Naive thymus-derived CD4-positive, alpha-beta T cell (primary cell): Measurements from ENCODE around the gene MPHOSPH9. TPM values are rescaled to one million over a fixed set of nuclear protein-coding genes. Genes with fewer than 3 reads are reported as not detected.
A peak's percentile ranks its signal among the peaks of the same experiment; 100 is the strongest.

Experiments used
- ATAC-seq: fragments of 150-1000 bp; cut with Tn5 transposase; 2 replicates; pipeline ENCODE4 v1.10.0; 2021; ENCODE audit warnings: mild to moderate bottlenecking, moderate library complexity
- CTCF ChIA-PET: fragments of 350-600 bp; sonication (Branson Sonifier 250); formaldehyde crosslinking; loops from one replicate; lab custom pipeline; 2021; ENCODE audit warnings: antibody characterized with exemption; lab: Charles Lee
- POLR2A ChIA-PET: fragments of 350-600 bp; sonication (Branson Sonifier 250); formaldehyde crosslinking; loops from one replicate; lab custom pipeline; 2021; ENCODE audit warnings: antibody characterized with exemption, inconsistent platforms; lab: Charles Lee
- DNase-seq, 9 donors: peaks; one replicate each; pipeline versions ENCODE4 v3.0.0 to v3.0.0-alpha.2; 2020 to 2022; ENCODE audit warnings: mixed read lengths in 1 of 9
- H3K27ac ChIP-seq: one replicate; pipeline ENCODE4 v1.7.0; 2013; ENCODE audit warnings: mild to moderate bottlenecking, low read depth, low read length, moderate library complexity
- H3K27me3 ChIP-seq, 2 donors: one replicate each; pipeline ENCODE4 v1.7.0; 2013; ENCODE audit warnings: low read length in 2 of 2, mild to moderate bottlenecking in 2 of 2, moderate library complexity in 2 of 2; ENCODE audit not compliant: control insufficient read depth in 2 of 2, insufficient read depth in 2 of 2
- H3K36me3 ChIP-seq, 3 experiments: 1 replicate in 2 of 3; 2 replicates in 1 of 3; pipeline ENCODE4 v1.7.0; 2013; ENCODE audit warnings: low read length in 3 of 3, mild to moderate bottlenecking in 3 of 3, moderate library complexity in 1 of 3; ENCODE audit not compliant: insufficient read depth in 3 of 3, control insufficient read depth in 2 of 3
- H3K4me1 ChIP-seq, 2 donors: one replicate each; pipeline ENCODE4 v1.7.0; 2013; ENCODE audit warnings: low read length in 2 of 2, mild to moderate bottlenecking in 2 of 2, moderate library complexity in 1 of 2; ENCODE audit not compliant: control insufficient read depth in 2 of 2, insufficient read depth in 2 of 2
- H3K4me3 ChIP-seq: 2 replicates; pipeline ENCODE4 v1.7.0; 2013; ENCODE audit warnings: mild to moderate bottlenecking, low read length
- H3K9me3 ChIP-seq, 3 experiments: 1 replicate in 2 of 3; 2 replicates in 1 of 3; pipeline ENCODE4 v1.7.0; 2013; ENCODE audit warnings: low read length in 3 of 3; ENCODE audit not compliant: control insufficient read depth in 2 of 3
- H3K27ac Mint-ChIP-seq, 9 donors: one replicate each; pipeline ENCODE4 v1.8.0; 2020 to 2022; ENCODE audit warnings: mixed read lengths in 9 of 9, mild to moderate bottlenecking in 8 of 9, moderate library complexity in 5 of 9, inconsistent platforms in 2 of 9
- H3K27me3 Mint-ChIP-seq, 5 donors: one replicate each; pipeline ENCODE4 v1.8.0; 2021 to 2022; ENCODE audit warnings: mixed read lengths in 5 of 5, mild to moderate bottlenecking in 1 of 5
- H3K36me3 Mint-ChIP-seq, 5 donors: one replicate each; pipeline ENCODE4 v1.8.0; 2020 to 2022; ENCODE audit warnings: mixed read lengths in 5 of 5, mild to moderate bottlenecking in 3 of 5, inconsistent platforms in 1 of 5
- H3K4me1 Mint-ChIP-seq, 7 donors: one replicate each; pipeline ENCODE4 v1.8.0; 2020 to 2022; ENCODE audit warnings: mixed read lengths in 7 of 7, mild to moderate bottlenecking in 3 of 7, inconsistent platforms in 1 of 7
- H3K4me3 Mint-ChIP-seq, 10 donors: one replicate each; pipeline ENCODE4 v1.8.0; 2020 to 2022; ENCODE audit warnings: mild to moderate bottlenecking in 10 of 10, mixed read lengths in 10 of 10, moderate library complexity in 6 of 10, inconsistent platforms in 2 of 10
- H3K9me3 Mint-ChIP-seq, 11 donors: one replicate each; pipeline ENCODE4 v1.8.0; 2020 to 2022; ENCODE audit warnings: mixed read lengths in 11 of 11, mild to moderate bottlenecking in 4 of 11, inconsistent platforms in 1 of 11, moderate library complexity in 1 of 11
- intact Hi-C, 2 donors: fragments of 100-400 bp; cut with micrococcal nuclease; formaldehyde crosslinking; loops; one replicate each; pipeline ENCODE4 v1.15.1; 2023
- polyA plus RNA-seq, 2 donors: library from polyadenylated mRNA; unstranded; fragments of 300-500 nt; fragmentation: Illumina TruSeq; gene quantifications; one replicate each; pipeline ENCODE4 v1.2.3, GENCODE V29; 2021
- total RNA-seq, 6 experiments: library from RNA in 5 of 6; stranded (reverse) in 5 of 6; gene quantifications; 1 replicate in 5 of 6; 2 replicates in 1 of 6; pipeline ENCODE4 v1.2.3 and lab custom pipeline; 2021 to 2026

MPHOSPH9 gene
- total and polyA plus RNA-seq, 7 experiments from 2014 or later, result 34.0 to 102 (median 77.1) TPM

- Mint-ChIP-seq H3K27ac (peak overlapping the region; percentile 66 to 90 (median 86)), H3K4me3 (peak overlapping the region; percentile 73 to 90 (median 85)), H3K27me3 (peaks cover 0 to 20% (median 0%) of the 10 kb centered on the region in 5 donors), H3K4me1 (peaks cover 24 to 48% (median 38%) of the 10 kb centered on the region in 7 donors), H3K36me3 (peaks cover 0 to 16% (median 0%) of the 10 kb centered on the region in 5 donors), H3K9me3 (no peaks in the 10 kb centered on the region)
- ATAC-seq (peak; percentile 9), DNase-seq (peak in 1 of 9 donors; percentile 13)
- H3K36me3 ChIP-seq, result no peaks in the 10 kb centered on the region
- POLR2A ChIA-PET, result interaction anchor here (0.6 to 7.3 kb wide), 20 partner anchors 9 to 377 kb away, joined by 3 to 70 read pairs (median 4); partner anchors contain the start of genes MPHOSPH9, MTRFR and OGFOD2
- no peaks in the 10 kb centered on the region for H3K27me3 ChIP-seq
- peak overlapping the region; percentile 74 for H3K4me3 ChIP-seq
- H3K9me3 ChIP-seq, result no peaks in the 10 kb centered on the region
- H3K4me1 ChIP-seq, result peaks cover 6 to 29% of the 10 kb centered on the region in 2 donors
- peak overlapping the region; percentile 82 for H3K27ac ChIP-seq
- intact Hi-C loops, result loop anchor here (1.0 to 5.0 kb wide), 11 partner anchors 19 to 177 kb away; partner anchors contain the start of genes ARL6IP4 (in 1 of the 2), MPHOSPH9 (in 1 of the 2), MTRFR (in 1 of the 2) and OGFOD2 (in 1 of the 2)
- CTCF ChIA-PET, result interaction anchor here (0.6 to 4.2 kb wide), 7 partner anchors 8 to 108 kb away, joined by 3 to 19 read pairs (median 6); no protein-coding TSS in a partner anchor
These were observed 81.2 kb downstream of the MPHOSPH9 start for GRCh38 chr12:123151457-123152454.

GRCh38 chr12:123150744-123151456 lies 82.0 kb downstream of the MPHOSPH9 start, which contains the start of gene PITPNM2:
PITPNM2 (minus strand) TSS chr12:123151090; CDS start chr12:123034590, 116,500 bp downstream.
- H3K9me3 ChIP-seq, result no peaks in the 10 kb centered on the region
- peak within 1 kb of the TSS; percentile 80 to 92 (median 90) for H3K27ac Mint-ChIP-seq
- H3K36me3 Mint-ChIP-seq, result peaks cover 0 to 17% (median 1%) of the 10 kb centered on the region in 5 donors
- no peaks in the 10 kb centered on the region for H3K36me3 ChIP-seq
- H3K4me3 ChIP-seq, result peak within 1 kb of the TSS; percentile 74
- H3K9me3 Mint-ChIP-seq, result no peaks in the 10 kb centered on the region
- H3K27me3 Mint-ChIP-seq, result peaks cover 0 to 20% (median 0%) of the 10 kb centered on the region in 5 donors
- H3K4me3 Mint-ChIP-seq, result peak within 1 kb of the TSS; percentile 83 to 95 (median 89)
- ATAC-seq, result peak; percentile 90
- H3K4me1 ChIP-seq, result peaks cover 6 to 29% of the 10 kb centered on the region in 2 donors
- DNase-seq, result peak; percentile 44 to 78 (median 68)
- H3K27ac ChIP-seq, result peak within 1 kb of the TSS; percentile 82
- no peaks in the 10 kb centered on the region for H3K27me3 ChIP-seq
- POLR2A ChIA-PET, result interaction anchor here (0.6 to 7.3 kb wide), 12 partner anchors 28 to 251 kb away, joined by 3 to 70 read pairs (median 6); partner anchors contain the start of genes MPHOSPH9, MTRFR and OGFOD2
- intact Hi-C loops, result loop anchor here (1.0 to 5.0 kb wide), 11 partner anchors 18 to 176 kb away; partner anchors contain the start of genes ARL6IP4 (in 1 of the 2), MPHOSPH9 (in 1 of the 2), MTRFR (in 1 of the 2) and OGFOD2 (in 1 of the 2)
- peaks cover 24 to 48% (median 40%) of the 10 kb centered on the region in 7 donors for H3K4me1 Mint-ChIP-seq
- CTCF ChIA-PET, result interaction anchor here (0.6 to 4.2 kb wide), 6 partner anchors 28 to 107 kb away, joined by 3 to 19 read pairs (median 8); no protein-coding TSS in a partner anchor

- intact Hi-C loops, result loop anchor here (2.0 to 5.0 kb wide), 7 partner anchors 18 to 176 kb away; partner anchors contain the start of genes ARL6IP4 (in 1 of the 2), MPHOSPH9 (in 1 of the 2), MTRFR (in 1 of the 2) and OGFOD2 (in 1 of the 2)
- peak overlapping the region; percentile 50 for H3K4me3 ChIP-seq
These were observed 82.6 kb downstream of the MPHOSPH9 start for GRCh38 chr12:123150275-123150743.

GRCh38 chr12:123149501-123150274 lies 83.3 kb downstream of the MPHOSPH9 start:
- Histone ChIP-seq H3K4me3 (peak overlapping the region; percentile 50), H3K9me3 (no peaks in the 10 kb centered on the region), H3K36me3 (no peaks in the 10 kb centered on the region), H3K27ac (peak overlapping the region; percentile 71), H3K4me1 (peaks cover 6 to 29% of the 10 kb centered on the region in 2 donors), H3K27me3 (no peaks in the 10 kb centered on the region)
- ChIA-PET CTCF (interaction anchor here (0.5 to 4.2 kb wide), 6 partner anchors 11 to 106 kb away, joined by 3 to 19 read pairs (median 8); no protein-coding TSS in a partner anchor), POLR2A (interaction anchor here (0.8 to 7.3 kb wide), 10 partner anchors 13 to 90 kb away, joined by 3 to 70 read pairs (median 4); no protein-coding TSS in a partner anchor)
- Mint-ChIP-seq H3K36me3 (peaks cover 0 to 19% (median 7%) of the 10 kb centered on the region in 5 donors), H3K4me3 (peak overlapping the region; percentile 76 to 95 (median 88)), H3K27me3 (peaks cover 0 to 20% (median 0%) of the 10 kb centered on the region in 5 donors), H3K27ac (peak overlapping the region; percentile 58 to 92 (median 86)), H3K4me1 (peaks cover 24 to 60% (median 49%) of the 10 kb centered on the region in 7 donors), H3K9me3 (no peaks in the 10 kb centered on the region)
- ATAC-seq (no peak), DNase-seq (peak in 1 of 9 donors; percentile 14)
- intact Hi-C loops, result loop anchor here (1.0 to 5.0 kb wide), 8 partner anchors 17 to 175 kb away; partner anchors contain the start of genes ARL6IP4 (in 1 of the 2), MPHOSPH9 (in 1 of the 2), MTRFR (in 1 of the 2) and OGFOD2 (in 1 of the 2)

More at GRCh38 chr12:123150275-123150743, 82.6 kb downstream of the MPHOSPH9 start:
- Mint-ChIP-seq H3K36me3 (peaks cover 0 to 19% (median 7%) of the 10 kb centered on the region in 5 donors), H3K27me3 (peaks cover 0 to 20% (median 0%) of the 10 kb centered on the region in 5 donors), H3K9me3 (no peaks in the 10 kb centered on the region), H3K4me1 (peaks cover 24 to 54% (median 46%) of the 10 kb centered on the region in 7 donors), H3K4me3 (peak overlapping the region; percentile 76 to 95 (median 88)), H3K27ac (peak overlapping the region in 6 of 9 donors; percentile 58 to 91 (median 88))
- no peaks in the 10 kb centered on the region for H3K9me3 ChIP-seq
- no peaks in the 10 kb centered on the region for H3K27me3 ChIP-seq
- ChIA-PET CTCF (interaction anchor here (0.5 to 4.2 kb wide), 6 partner anchors 22 to 107 kb away, joined by 3 to 19 read pairs (median 8); no protein-coding TSS in a partner anchor), POLR2A (interaction anchor here (0.6 to 7.3 kb wide), 10 partner anchors 14 to 250 kb away, joined by 3 to 70 read pairs (median 10); partner anchors contain the start of genes MPHOSPH9 and MTRFR)
- H3K27ac ChIP-seq, result peak overlapping the region; percentile 71
- H3K4me1 ChIP-seq, result peaks cover 6 to 29% of the 10 kb centered on the region in 2 donors
- ATAC-seq (peak; percentile 22), DNase-seq (peak in 4 of 9 donors; percentile 18 to 44 (median 22))
- H3K36me3 ChIP-seq, result no peaks in the 10 kb centered on the region
